ENCODE measurements around the gene LRRN2.

DNA sequence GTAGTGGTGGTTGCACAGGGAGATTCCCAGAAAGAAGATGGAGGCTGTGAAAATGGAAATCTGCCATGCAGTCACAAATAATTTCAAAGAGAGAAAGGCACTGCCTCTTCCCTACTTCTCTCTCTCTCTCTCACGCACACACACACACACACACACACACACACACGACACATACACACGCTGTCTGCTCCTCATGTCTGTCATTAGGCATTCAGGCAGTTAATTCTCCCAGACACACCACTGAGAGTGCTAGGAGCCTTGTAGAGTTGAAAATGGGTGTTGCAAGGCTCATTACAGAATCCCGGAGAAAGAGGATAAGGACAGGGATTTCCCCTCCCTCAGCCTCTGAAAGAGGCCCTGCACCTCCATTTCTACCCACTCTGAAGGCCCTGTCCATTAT is 47.8 kb upstream of the LRRN2 start:
- TF ChIP-seq YY1 (IDR thresholded peaks at IDR 0.05; ENCODE audit: insufficient read depth, insufficient read length): no peak
- TF ChIP-seq ZNF274 (IDR thresholded peaks at IDR 0.05; ENCODE audit: low read depth, low read length): no peak
- TF ChIP-seq SUZ12 (IDR thresholded peaks at IDR 0.05; ENCODE audit: extremely low read depth, insufficient read depth, insufficient read length): no peak

All from NT2/D1 (cell line).